LNCaP clone FGC (cell line): ENCODE results near the gene DIS3.

Source experiments
- DNase-seq: peaks from one replicate; pipeline ENCODE4 v3.0.0-alpha.2; 2011; ENCODE audit warnings: low read depth
- H3K4me3 ChIP-seq: 2 replicates; pipeline ENCODE4 v1.5.1; 2011; ENCODE audit warnings: mild to moderate bottlenecking, low read depth, low read length, control low read depth
- CTCF ChIP-seq: IDR thresholded peaks from 2 replicates; pipeline ENCODE4 v1.5.1; 2012; ENCODE audit warnings: mild to moderate bottlenecking; ENCODE audit not compliant: control insufficient read depth, insufficient read depth; ENCODE audit errors: extremely low read depth

Gene DIS3

GRCh38 chr13:72774019-72774418 is 7.7 kb downstream of the DIS3 start:
- TF ChIP-seq CTCF, result no peak
- DNase-seq, result no peak
- H3K4me3 ChIP-seq, result no peak overlapping the region

GRCh38 chr13:72763411-72763810 is 18.3 kb downstream of the DIS3 start:
- no peak for DNase-seq
- H3K4me3 ChIP-seq, result no peak overlapping the region
- TF ChIP-seq CTCF, result no peak

GRCh38 chr13:72760189-72760588 is 21.5 kb downstream of the DIS3 start:
- TF ChIP-seq CTCF, result no peak
- H3K4me3 ChIP-seq, result no peak overlapping the region
- no peak for DNase-seq

- no peak for DNase-seq
- no peak for TF ChIP-seq CTCF
- H3K4me3 ChIP-seq, result no peak overlapping the region
These were observed 23.7 kb downstream of the DIS3 start for GRCh38 chr13:72757792-72758535.

GRCh38 chr13:72754111-72754510 is 27.6 kb downstream of the DIS3 start:
- DNase-seq, result no peak
- H3K4me3 ChIP-seq, result no peak overlapping the region
- no peak for TF ChIP-seq CTCF

- no peak for TF ChIP-seq CTCF
- no peak for DNase-seq
These were observed 30.5 kb downstream of the DIS3 start for GRCh38 chr13:72751220-72751619.

GRCh38 chr13:72745260-72745659 is 36.4 kb downstream of the DIS3 start:
- no peak for TF ChIP-seq CTCF
- no peak for DNase-seq
- H3K4me3 ChIP-seq, result no peak overlapping the region

More at GRCh38 chr13:72751220-72751619, 30.5 kb downstream of the DIS3 start:
- H3K4me3 ChIP-seq, result no peak overlapping the region
